ENCODE data around the gene TMED7.

Gene TMED7

GRCh38 chr5:115579747-115580173 is 46.1 kb downstream of the TMED7 start:
- H3K27ac ChIP-seq (ENCODE audit: low read length), result no peak overlapping the region
- no peaks in the 10 kb centered on the region for H3K9me3 ChIP-seq (ENCODE audit: insufficient read depth, low read length, severe bottlenecking)
- TF ChIP-seq EZH2 (IDR thresholded peaks at IDR 0.05; ENCODE audit: borderline replicate concordance, low read depth, low read length, severe bottlenecking) (no peak), CTCF (IDR thresholded peaks at IDR 0.05; ENCODE audit: borderline replicate concordance, extremely low read depth, low read length, poor library complexity, severe bottlenecking) (no peak)
- no peak for DNase-seq
- H3K9ac ChIP-seq (ENCODE audit: low read depth, low read length), result no peak overlapping the region
- no peaks in the 10 kb centered on the region for H3K79me2 ChIP-seq (ENCODE audit: insufficient read depth, low read length)
- H3K36me3 ChIP-seq (ENCODE audit: insufficient read depth, low read length), result no peaks in the 10 kb centered on the region
- no peaks in the 10 kb centered on the region for H3K27me3 ChIP-seq (ENCODE audit: insufficient read depth, low read length, poor library complexity)
- H2AFZ ChIP-seq (ENCODE audit: low read depth, low read length), result no peak overlapping the region
- H3K4me2 ChIP-seq (ENCODE audit: insufficient read depth, low read length), result no peak overlapping the region
- ATAC-seq (ENCODE audit: insufficient read depth, low read depth), result no peak
- no peaks in the 10 kb centered on the region for H4K20me1 ChIP-seq (ENCODE audit: insufficient read depth, low read length)
- H3K4me1 ChIP-seq (ENCODE audit: insufficient read depth, low read length), result no peaks in the 10 kb centered on the region
- no peak overlapping the region for H3K4me3 ChIP-seq (ENCODE audit: low read depth in 1 of 2, low read length in 2 of 2)

- Histone ChIP-seq H3K9me3 (ENCODE audit: insufficient read depth, low read length, severe bottlenecking) (no peaks in the 10 kb centered on the region), H3K36me3 (ENCODE audit: insufficient read depth, low read length) (no peaks in the 10 kb centered on the region), H3K4me2 (ENCODE audit: insufficient read depth, low read length) (no peak overlapping the region), H4K20me1 (ENCODE audit: insufficient read depth, low read length) (no peaks in the 10 kb centered on the region), H3K79me2 (ENCODE audit: insufficient read depth, low read length) (no peaks in the 10 kb centered on the region), H3K9ac (ENCODE audit: low read depth, low read length) (no peak overlapping the region), H3K4me1 (ENCODE audit: insufficient read depth, low read length) (no peaks in the 10 kb centered on the region), H2AFZ (ENCODE audit: low read depth, low read length) (no peak overlapping the region), H3K27me3 (ENCODE audit: insufficient read depth, low read length, poor library complexity) (no peaks in the 10 kb centered on the region), H3K4me3 (ENCODE audit: low read depth in 1 of 2, low read length in 2 of 2) (no peak overlapping the region), H3K27ac (ENCODE audit: low read length) (no peak overlapping the region)
- TF ChIP-seq EZH2 (IDR thresholded peaks at IDR 0.05; ENCODE audit: borderline replicate concordance, low read depth, low read length, severe bottlenecking), result no peak
- no peak for TF ChIP-seq CTCF (IDR thresholded peaks at IDR 0.05; ENCODE audit: borderline replicate concordance, extremely low read depth, low read length, poor library complexity, severe bottlenecking)
- DNase-seq (no peak), ATAC-seq (ENCODE audit: insufficient read depth, low read depth) (no peak)
Measured at GRCh38 chr5:115579216-115579615, 46.6 kb downstream of the TMED7 start.

- no peak overlapping the region for H3K4me2 ChIP-seq (ENCODE audit: insufficient read depth, low read length)
- DNase-seq, result no peak
- no peaks in the 10 kb centered on the region for H3K36me3 ChIP-seq (ENCODE audit: insufficient read depth, low read length)
Measured at GRCh38 chr5:115578657-115579056, 47.2 kb downstream of the TMED7 start.

More at GRCh38 chr5:115578657-115579056, 47.2 kb downstream of the TMED7 start:
- H3K4me1 ChIP-seq (ENCODE audit: insufficient read depth, low read length), result no peaks in the 10 kb centered on the region
- no peak overlapping the region for H2AFZ ChIP-seq (ENCODE audit: low read depth, low read length)
- H3K9ac ChIP-seq (ENCODE audit: low read depth, low read length), result no peak overlapping the region
- no peaks in the 10 kb centered on the region for H4K20me1 ChIP-seq (ENCODE audit: insufficient read depth, low read length)
- H3K27me3 ChIP-seq (ENCODE audit: insufficient read depth, low read length, poor library complexity), result no peaks in the 10 kb centered on the region
- no peak for TF ChIP-seq EZH2 (IDR thresholded peaks at IDR 0.05; ENCODE audit: borderline replicate concordance, low read depth, low read length, severe bottlenecking)
- TF ChIP-seq CTCF (IDR thresholded peaks at IDR 0.05; ENCODE audit: borderline replicate concordance, extremely low read depth, low read length, poor library complexity, severe bottlenecking), result no peak
- ATAC-seq (ENCODE audit: insufficient read depth, low read depth), result no peak
- H3K27ac ChIP-seq (ENCODE audit: low read length), result no peak overlapping the region
- H3K79me2 ChIP-seq (ENCODE audit: insufficient read depth, low read length), result no peaks in the 10 kb centered on the region
- no peak overlapping the region for H3K4me3 ChIP-seq (ENCODE audit: low read depth in 1 of 2, low read length in 2 of 2)
- H3K9me3 ChIP-seq (ENCODE audit: insufficient read depth, low read length, severe bottlenecking), result no peaks in the 10 kb centered on the region

All from DND-41 (cell line).